ENCODE measurements around the gene SFPQ.

GRCh38 chr1:35191429-35192055 is 1.4 kb downstream of the SFPQ start:
- no peak for TF ChIP-seq CTCF (IDR thresholded peaks at IDR 0.05)
- no peak for TF ChIP-seq POLR2AphosphoS5 (IDR thresholded peaks at IDR 0.05)
- no peak for TF ChIP-seq POLR2A (IDR thresholded peaks at IDR 0.05)
